Activated T-cell treated with anti-CD3 and anti-CD28 coated beads for 4 hours (primary cell): ENCODE results near the gene MAEA.

Source experiments
- DNase-seq: peaks from one replicate; pipeline ENCODE4 v3.0.0-alpha.2; 2020

The MAEA gene

GRCh38 chr4:1337951-1338751 is 48.5 kb downstream of the MAEA start:
- DNase-seq = no peak

- DNase-seq = no peak
Measured at GRCh38 chr4:1338752-1339414, 49.2 kb downstream of the MAEA start.

GRCh38 chr4:1339489-1339888 is 49.8 kb downstream of the MAEA start:
- no peak for DNase-seq

GRCh38 chr4:1340181-1340747 is 50.6 kb downstream of the MAEA start:
- no peak for DNase-seq

GRCh38 chr4:1340861-1341260 is 51.2 kb downstream of the MAEA start:
- DNase-seq = no peak

GRCh38 chr4:1342003-1342402 is 52.3 kb downstream of the MAEA start:
- no peak for DNase-seq

- DNase-seq = no peak
Measured at GRCh38 chr4:1344696-1345095, 55.0 kb downstream of the MAEA start.

- DNase-seq = peak; percentile 22
Measured at GRCh38 chr4:1345903-1346780, 56.5 kb downstream of the MAEA start.

- DNase-seq = peak; percentile 100
Measured at GRCh38 chr4:1346781-1347409, 57.2 kb downstream of the MAEA start, which contains the start of gene UVSSA. UVSSA (plus strand) TSS chr4:1347208; CDS start chr4:1348092, 884 bp downstream.

- DNase-seq = no peak
Measured at GRCh38 chr4:1347410-1347864, 57.7 kb downstream of the MAEA start.

- DNase-seq = no peak
Measured at GRCh38 chr4:1348014-1348513, 58.4 kb downstream of the MAEA start.

GRCh38 chr4:1348746-1349145 is 59.1 kb downstream of the MAEA start:
- DNase-seq = no peak

GRCh38 chr4:1349359-1350168 is 59.9 kb downstream of the MAEA start:
- no peak for DNase-seq

- no peak for DNase-seq
Measured at GRCh38 chr4:1350169-1350520, 60.5 kb downstream of the MAEA start.

- peak; percentile 89 for DNase-seq
Measured at GRCh38 chr4:1351854-1352566, 62.3 kb downstream of the MAEA start.

- no peak for DNase-seq
Measured at GRCh38 chr4:1352567-1352900, 62.8 kb downstream of the MAEA start.

GRCh38 chr4:1353186-1354055 is 63.7 kb downstream of the MAEA start:
- DNase-seq = no peak

- DNase-seq = no peak
Measured at GRCh38 chr4:1354136-1354982, 64.7 kb downstream of the MAEA start.

- no peak for DNase-seq
Measured at GRCh38 chr4:1354983-1355275, 65.2 kb downstream of the MAEA start.
